A549 treated with RU486 at 1 μM for 4 hours (cell line): Measurements from ENCODE around the gene TNFAIP8L1. TPM values are rescaled to one million over a fixed set of nuclear protein-coding genes. Genes with fewer than 3 reads are reported as not detected.

Experiments
- total RNA-seq: library from RNA; stranded (reverse); fragments of 200-300 nt; extraction: Qiagen RNA extraction; gene quantifications from 5 replicates; pipeline ENCODE4 v1.2.3, GENCODE V29; 2022; ENCODE audit warnings: low read depth

The TNFAIP8L1 gene
- 2.4 to 5.4 TPM (median 4.6 TPM) in 5 replicates for total RNA-seq

DNA sequence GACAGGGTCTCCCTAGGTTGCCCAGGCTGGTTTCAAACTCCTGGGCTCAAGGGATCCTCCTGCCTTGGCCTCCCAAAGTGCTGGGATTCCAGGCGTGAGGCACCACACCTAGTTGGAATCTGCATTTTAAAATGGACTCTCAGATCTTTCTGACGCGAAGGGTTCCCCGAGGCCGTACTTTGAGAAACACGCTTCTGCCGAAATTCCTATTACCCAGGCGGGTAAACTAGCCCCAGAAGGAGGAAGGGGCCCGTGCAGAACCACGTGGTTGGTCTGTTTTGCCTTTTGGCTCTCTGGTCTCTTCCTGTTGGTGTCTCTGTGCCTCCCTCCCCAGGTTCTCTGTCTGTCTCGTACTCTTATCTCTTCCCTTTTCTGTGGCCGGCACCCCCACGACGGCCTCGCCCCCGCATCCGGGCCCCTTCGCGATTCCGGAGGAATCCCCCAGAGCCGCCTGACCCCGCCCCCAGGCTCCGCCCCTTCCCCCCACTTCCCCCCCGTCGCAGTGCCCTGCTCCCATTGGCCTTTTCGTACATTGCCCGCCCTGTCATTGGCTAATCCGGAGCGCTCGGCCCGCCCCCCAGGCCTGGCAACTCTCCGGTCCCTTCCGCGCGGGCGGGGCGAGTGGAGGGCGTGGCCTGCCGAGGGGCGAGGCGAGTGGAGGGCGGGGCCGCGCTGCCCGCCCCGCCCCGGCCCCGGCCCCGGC, at the start of gene TNFAIP8L1:
TNFAIP8L1 (plus strand) TSS at position 689 of the 703 bp plus-strand sequence. CDS start 12,354 bp downstream, outside the sequence.

DNA sequence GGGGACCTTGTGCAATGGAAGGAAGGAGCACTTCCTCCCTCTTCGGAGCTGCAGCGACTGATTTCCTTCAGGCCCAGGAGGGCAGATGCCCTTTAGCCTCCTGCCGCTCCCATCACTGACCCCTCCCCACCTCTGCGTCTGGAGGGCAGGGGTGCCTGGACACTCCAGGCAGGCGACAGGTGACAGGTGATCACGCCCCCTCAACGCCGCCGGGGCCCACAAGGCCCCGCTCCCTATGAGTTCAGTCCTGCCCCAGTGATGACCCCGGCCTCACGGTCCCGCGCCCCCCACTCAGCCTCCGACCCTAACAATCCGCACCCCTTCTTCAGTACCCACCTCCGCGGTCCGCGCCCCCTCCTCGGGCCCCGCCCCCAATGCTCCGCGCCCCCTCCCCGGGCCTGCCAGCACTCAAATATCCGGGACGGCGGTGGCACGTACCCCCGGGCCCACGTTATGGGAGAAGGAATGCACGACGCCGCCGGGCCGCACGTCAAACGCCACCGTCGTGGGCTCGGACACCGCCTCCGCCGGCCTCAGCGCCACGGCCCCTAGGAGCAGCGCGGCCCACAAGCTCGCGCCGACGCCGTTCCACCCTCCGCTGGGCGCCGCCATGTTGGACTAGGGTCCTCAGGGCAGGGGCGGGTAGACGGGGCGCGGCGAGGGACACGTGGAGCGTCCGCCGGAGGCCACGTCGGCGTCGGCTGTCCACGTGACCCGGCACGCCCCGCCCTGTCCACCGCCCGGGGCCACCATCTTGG, 30.6 kb downstream of the TNFAIP8L1 start, which contains the start of gene MYDGF:
MYDGF (minus strand) TSS at position 620 of the 758 bp plus-strand sequence; CDS start at position 612, 8 bp downstream.

Other genes starting within 250 kb of the TNFAIP8L1 start
- gene SH3GL1, start 239.0 kb upstream of the TNFAIP8L1 start, total RNA-seq, result 45.3 to 64.3 TPM (median 56.8 TPM) in 5 replicates
- 22.4 to 26.3 TPM (median 23.7 TPM) in 5 replicates for gene CHAF1A, start 236.9 kb upstream of the TNFAIP8L1 start, total RNA-seq
- 38.4 to 69.4 TPM (median 54.4 TPM) in 5 replicates for gene UBXN6, start 181.7 kb upstream of the TNFAIP8L1 start, total RNA-seq
- gene HDGFL2, start 167.2 kb upstream of the TNFAIP8L1 start, total RNA-seq, result 25.1 to 30.9 TPM (median 29.4 TPM) in 5 replicates
- 0.42 to 0.61 TPM (median 0.51 TPM) in 5 replicates for gene PLIN4, start 121.0 kb upstream of the TNFAIP8L1 start, total RNA-seq
- gene PLIN5, start 104.3 kb upstream of the TNFAIP8L1 start, total RNA-seq, result 0.06 to 0.22 TPM (median 0.09 TPM) in 3 of 5 replicates, not detected in the others
- gene LRG1, start 99.5 kb upstream of the TNFAIP8L1 start, total RNA-seq, result 0.02 to 0.14 TPM (median 0.12 TPM) in 4 of 5 replicates, not detected in the other
- 4.3 to 6.9 TPM (median 6.1 TPM) in 5 replicates for gene SEMA6B, start 79.8 kb upstream of the TNFAIP8L1 start, total RNA-seq
- 115 to 147 TPM (median 144 TPM) in 5 replicates for gene MYDGF, start 30.8 kb downstream of the TNFAIP8L1 start, total RNA-seq
- 54.4 to 66.9 TPM (median 62.2 TPM) in 5 replicates for gene DPP9, start 84.3 kb downstream of the TNFAIP8L1 start, total RNA-seq
- gene FEM1A, start 152.2 kb downstream of the TNFAIP8L1 start, total RNA-seq, result 5.3 to 6.1 TPM (median 5.9 TPM) in 5 replicates
- 5.9 to 9.8 TPM (median 8.5 TPM) in 5 replicates for gene TICAM1, start 192.2 kb downstream of the TNFAIP8L1 start, total RNA-seq
- gene PLIN3, start 228.2 kb downstream of the TNFAIP8L1 start, total RNA-seq, result 106 to 126 TPM (median 115 TPM) in 5 replicates